PFSK-1 (cell line): ENCODE data around the gene NTM.

Source experiments
- FOXP2 ChIP-seq: optimal IDR thresholded peaks from 2 replicates; pipeline ENCODE3; 2011; ENCODE audit warnings: borderline replicate concordance, control low read depth, inconsistent platforms; ENCODE audit not compliant: insufficient read depth; ENCODE audit errors: extremely low read length, extremely low read depth
- POLR2AphosphoS5 ChIP-seq: IDR thresholded peaks from 2 replicates; pipeline ENCODE4 v1.6.1; 2012; ENCODE audit warnings: low read depth, mild to moderate bottlenecking, control low read depth, low read length, moderate library complexity
- REST ChIP-seq, 2 experiments: IDR thresholded peaks; 2 replicates each; pipeline versions ENCODE4 v1.6.1 to v1.8.0; 2011 to 2012; ENCODE audit warnings: low read depth in 2 of 2, low read length in 2 of 2, control low read depth in 1 of 2, inconsistent platforms in 1 of 2, mild to moderate bottlenecking in 1 of 2, moderate library complexity in 1 of 2; ENCODE audit not compliant: insufficient read depth in 1 of 2
- SIN3A ChIP-seq: IDR thresholded peaks from 2 replicates; pipeline ENCODE4 v1.6.1; 2012; ENCODE audit warnings: mild to moderate bottlenecking, low read length, moderate library complexity, borderline replicate concordance; ENCODE audit not compliant: insufficient read depth
- TAF1 ChIP-seq: IDR thresholded peaks from 2 replicates; pipeline ENCODE4 v1.6.1; 2012; ENCODE audit warnings: low read length, control low read depth, borderline replicate concordance; ENCODE audit not compliant: insufficient read depth

NTM gene

GRCh38 chr11:131908316-131908715 lies 537.9 kb downstream of the NTM start:
- TF ChIP-seq FOXP2 (no peak), TAF1 (no peak), REST (IDR thresholded peaks at IDR 0.05; ENCODE audit: insufficient read depth in 1 of 2, low read depth in 2 of 2, low read length in 2 of 2) (no peak), POLR2AphosphoS5 (no peak), SIN3A (no peak)

- no peak for TF ChIP-seq FOXP2
- TF ChIP-seq TAF1 = no peak
- TF ChIP-seq SIN3A = no peak
- no peak for TF ChIP-seq REST (IDR thresholded peaks at IDR 0.05; ENCODE audit: insufficient read depth in 1 of 2, low read depth in 2 of 2, low read length in 2 of 2)
- TF ChIP-seq POLR2AphosphoS5 = no peak
Measured at GRCh38 chr11:131909426-131910177, 539.2 kb downstream of the NTM start.

- TF ChIP-seq SIN3A (no peak), FOXP2 (no peak), POLR2AphosphoS5 (no peak), TAF1 (no peak), REST (IDR thresholded peaks at IDR 0.05; ENCODE audit: insufficient read depth in 1 of 2, low read depth in 2 of 2, low read length in 2 of 2) (no peak)
Measured at GRCh38 chr11:131910178-131910522, 539.7 kb downstream of the NTM start.

GRCh38 chr11:131910523-131911387 lies 540.3 kb downstream of the NTM start:
- TF ChIP-seq TAF1 (no peak), POLR2AphosphoS5 (no peak), SIN3A (no peak), REST (IDR thresholded peaks at IDR 0.05; ENCODE audit: insufficient read depth in 1 of 2, low read depth in 2 of 2, low read length in 2 of 2) (no peak), FOXP2 (no peak)
